Liver (tissue), 3 donors: ENCODE results near the gene GPR84.
A peak's percentile ranks its signal among the peaks of the same experiment; 100 is the strongest.

Source experiments
- REST ChIP-seq: IDR thresholded peaks from 2 replicates; pipeline ENCODE4 v1.6.1; 2016; ENCODE audit warnings: antibody characterized with exemption, mild to moderate bottlenecking
- TAF1 ChIP-seq: conservative IDR thresholded peaks from 2 replicates; pipeline ENCODE4 v1.6.1; 2016; ENCODE audit warnings: antibody characterized with exemption, mild to moderate bottlenecking
- TF ChIP-seq, protein P1 (sequence below): fragments of 150-350 bp; IDR thresholded peaks from 2 replicates; pipeline ENCODE4 v1.5.1; 2017; ENCODE audit warnings: improper control_type of control experiment, low read depth, low read length; ENCODE audit not compliant: missing input control
- donor health status: healthy.
- donor health status: healthy.

DNA sequence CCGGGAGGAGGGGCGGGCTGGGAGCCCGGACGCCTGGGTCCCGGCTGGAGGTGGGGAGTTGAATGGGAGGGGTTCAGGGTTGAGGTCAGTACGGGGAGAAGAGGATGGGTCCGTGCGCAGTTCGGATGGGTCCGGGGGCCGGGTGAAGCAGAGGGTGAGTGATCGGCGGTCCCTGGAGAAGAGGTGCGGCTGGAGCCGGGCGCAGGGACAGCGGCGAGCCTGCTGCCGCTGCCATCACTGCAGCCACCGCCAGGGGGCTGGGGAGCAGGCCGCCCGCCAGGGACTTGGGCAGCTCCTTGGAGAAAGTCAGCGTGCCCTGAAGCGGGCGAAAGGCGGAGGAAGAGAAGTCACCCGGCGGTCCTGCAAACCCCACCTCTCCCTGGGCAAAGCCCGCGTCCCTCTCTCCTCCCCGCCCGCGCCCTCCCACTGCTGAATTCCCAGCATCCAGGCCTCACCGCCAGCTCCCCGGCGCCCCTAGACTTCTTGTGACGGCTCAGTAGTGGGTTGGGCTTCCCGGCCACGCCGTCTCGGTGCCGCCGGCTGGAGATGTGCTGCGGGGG is 6.0 kb upstream of the GPR84 start:
- TF ChIP-seq, protein P1, sequence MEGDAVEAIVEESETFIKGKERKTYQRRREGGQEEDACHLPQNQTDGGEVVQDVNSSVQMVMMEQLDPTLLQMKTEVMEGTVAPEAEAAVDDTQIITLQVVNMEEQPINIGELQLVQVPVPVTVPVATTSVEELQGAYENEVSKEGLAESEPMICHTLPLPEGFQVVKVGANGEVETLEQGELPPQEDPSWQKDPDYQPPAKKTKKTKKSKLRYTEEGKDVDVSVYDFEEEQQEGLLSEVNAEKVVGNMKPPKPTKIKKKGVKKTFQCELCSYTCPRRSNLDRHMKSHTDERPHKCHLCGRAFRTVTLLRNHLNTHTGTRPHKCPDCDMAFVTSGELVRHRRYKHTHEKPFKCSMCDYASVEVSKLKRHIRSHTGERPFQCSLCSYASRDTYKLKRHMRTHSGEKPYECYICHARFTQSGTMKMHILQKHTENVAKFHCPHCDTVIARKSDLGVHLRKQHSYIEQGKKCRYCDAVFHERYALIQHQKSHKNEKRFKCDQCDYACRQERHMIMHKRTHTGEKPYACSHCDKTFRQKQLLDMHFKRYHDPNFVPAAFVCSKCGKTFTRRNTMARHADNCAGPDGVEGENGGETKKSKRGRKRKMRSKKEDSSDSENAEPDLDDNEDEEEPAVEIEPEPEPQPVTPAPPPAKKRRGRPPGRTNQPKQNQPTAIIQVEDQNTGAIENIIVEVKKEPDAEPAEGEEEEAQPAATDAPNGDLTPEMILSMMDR: peak; percentile 83
- TF ChIP-seq TAF1 (no peak), REST (no peak)
